Astrocyte (in vitro differentiated cells and primary cell): ENCODE data around the gene EGFR.

Experiments used
- CTCF ChIP-seq: IDR thresholded peaks from 2 replicates; pipeline ENCODE4 v1.5.1; 2011; ENCODE audit warnings: low read depth, mild to moderate bottlenecking, inconsistent platforms, low read length, moderate library complexity; ENCODE audit not compliant: insufficient read depth
- EZH2 ChIP-seq: IDR thresholded peaks from 2 replicates; pipeline ENCODE4 v1.6.1; 2012; ENCODE audit warnings: mild to moderate bottlenecking, low read length, inconsistent platforms; ENCODE audit not compliant: insufficient read depth

- TF ChIP-seq CTCF: no peak
- no peak for TF ChIP-seq EZH2
Observed at GRCh38 chr7:55084307-55084706, 65.5 kb downstream of the EGFR start.
